Upper lobe of right lung (tissue), 1 donor: ENCODE measurements around the gene ARHGEF5. TPM values are rescaled to one million over a fixed set of nuclear protein-coding genes. Genes with fewer than 3 reads are reported as not detected.

Experiments
- ATAC-seq: fragments of 200-7000 bp; cut with Tn5 transposase; one replicate; pipeline ENCODE4 v1.9.1; 2020; ENCODE audit warnings: mild to moderate bottlenecking, moderate library complexity
- DNase-seq: peaks from one replicate; pipeline ENCODE4 v3.0.0-alpha.2; 2020
- H3K27ac ChIP-seq: fragments of 200-600 bp; one replicate; pipeline ENCODE4 v1.8.0; 2022
- H3K27me3 ChIP-seq: fragments of 200-600 bp; one replicate; pipeline ENCODE4 v1.8.0; 2022; ENCODE audit warnings: mild to moderate bottlenecking
- H3K36me3 ChIP-seq: fragments of 200-600 bp; one replicate; pipeline ENCODE4 v1.8.0; 2022
- H3K4me1 ChIP-seq: fragments of 200-600 bp; one replicate; pipeline ENCODE4 v1.8.0; 2022
- H3K4me3 ChIP-seq: fragments of 200-600 bp; one replicate; pipeline ENCODE4 v1.8.0; 2022; ENCODE audit warnings: mild to moderate bottlenecking
- H3K9me3 ChIP-seq: fragments of 200-600 bp; one replicate; pipeline ENCODE4 v1.8.0; 2022
- intact Hi-C: fragments of 100-400 bp; cut with DNase I; formaldehyde crosslinking; loops from one replicate; pipeline ENCODE4 v1.11.0; 2022
- total RNA-seq: library from RNA; stranded (reverse); fragmentation: NEBNext Ultra II Directional; extraction: Animal tissue kit (Norgen Biotek cat#: 25700); gene quantifications from one replicate; pipeline ENCODE4 v1.2.1, GENCODE V29; 2021
- TF ChIP-seq, protein P1 (sequence below): fragments of 200-600 bp; IDR thresholded peaks from one replicate; pipeline ENCODE4 v1.8.0; 2022; ENCODE audit warnings: antibody characterized with exemption
- donor health status: DM: no; HTN: yes; CAD: no; lungs with severe emphysema.

Gene ARHGEF5
- total RNA-seq, 1 donor from 2014 or later: 36.9 TPM

DNA sequence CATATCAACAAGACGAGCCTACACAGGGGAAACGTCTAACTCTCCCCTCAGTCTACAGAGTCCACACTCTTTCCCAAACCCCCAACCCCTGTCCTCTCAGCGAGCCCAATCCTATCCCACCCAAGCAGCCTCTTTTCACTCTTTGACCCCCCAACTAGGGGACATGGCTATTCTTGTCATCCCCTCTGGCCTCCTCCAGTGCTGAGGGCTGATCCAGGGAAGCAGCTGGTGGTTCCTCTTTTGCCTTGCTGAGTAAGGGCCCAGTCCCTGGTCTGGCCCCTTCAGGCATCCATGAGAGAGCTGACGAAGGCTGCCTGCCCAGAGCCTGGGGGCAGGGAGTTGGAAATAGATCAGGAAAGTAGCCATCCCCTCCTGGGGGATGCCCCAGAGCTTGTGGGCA lies 41.9 kb downstream of the ARHGEF5 start:
- TF ChIP-seq, protein P1, sequence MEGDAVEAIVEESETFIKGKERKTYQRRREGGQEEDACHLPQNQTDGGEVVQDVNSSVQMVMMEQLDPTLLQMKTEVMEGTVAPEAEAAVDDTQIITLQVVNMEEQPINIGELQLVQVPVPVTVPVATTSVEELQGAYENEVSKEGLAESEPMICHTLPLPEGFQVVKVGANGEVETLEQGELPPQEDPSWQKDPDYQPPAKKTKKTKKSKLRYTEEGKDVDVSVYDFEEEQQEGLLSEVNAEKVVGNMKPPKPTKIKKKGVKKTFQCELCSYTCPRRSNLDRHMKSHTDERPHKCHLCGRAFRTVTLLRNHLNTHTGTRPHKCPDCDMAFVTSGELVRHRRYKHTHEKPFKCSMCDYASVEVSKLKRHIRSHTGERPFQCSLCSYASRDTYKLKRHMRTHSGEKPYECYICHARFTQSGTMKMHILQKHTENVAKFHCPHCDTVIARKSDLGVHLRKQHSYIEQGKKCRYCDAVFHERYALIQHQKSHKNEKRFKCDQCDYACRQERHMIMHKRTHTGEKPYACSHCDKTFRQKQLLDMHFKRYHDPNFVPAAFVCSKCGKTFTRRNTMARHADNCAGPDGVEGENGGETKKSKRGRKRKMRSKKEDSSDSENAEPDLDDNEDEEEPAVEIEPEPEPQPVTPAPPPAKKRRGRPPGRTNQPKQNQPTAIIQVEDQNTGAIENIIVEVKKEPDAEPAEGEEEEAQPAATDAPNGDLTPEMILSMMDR: no peak
- Histone ChIP-seq H3K27me3 (no peaks in the 10 kb centered on the region), H3K4me1 (no peaks in the 10 kb centered on the region), H3K27ac (no peak overlapping the region), H3K9me3 (no peaks in the 10 kb centered on the region), H3K4me3 (no peak overlapping the region), H3K36me3 (no peaks in the 10 kb centered on the region)
- ATAC-seq (no peak), DNase-seq (no peak)
- intact Hi-C loops: no loop called here

- Histone ChIP-seq H3K4me3 (no peak overlapping the region), H3K27ac (no peak overlapping the region), H3K27me3 (no peaks in the 10 kb centered on the region), H3K4me1 (no peaks in the 10 kb centered on the region), H3K9me3 (no peaks in the 10 kb centered on the region), H3K36me3 (no peaks in the 10 kb centered on the region)
- ATAC-seq (no peak), DNase-seq (no peak)
- intact Hi-C loops: no loop called here
- TF ChIP-seq, protein P1: no peak
Measured at GRCh38 chr7:144398291-144398690, 43.1 kb downstream of the ARHGEF5 start.

GRCh38 chr7:144398911-144399310 lies 43.7 kb downstream of the ARHGEF5 start:
- intact Hi-C loops: no loop called here
- Histone ChIP-seq H3K36me3 (no peaks in the 10 kb centered on the region), H3K27me3 (no peaks in the 10 kb centered on the region), H3K4me1 (no peaks in the 10 kb centered on the region), H3K27ac (no peak overlapping the region), H3K4me3 (no peak overlapping the region), H3K9me3 (no peaks in the 10 kb centered on the region)
- TF ChIP-seq, protein P1: no peak
- ATAC-seq: no peak
- DNase-seq: no peak

GRCh38 chr7:144399946-144400345 lies 44.7 kb downstream of the ARHGEF5 start:
- TF ChIP-seq, protein P1: no peak
- DNase-seq: no peak
- H3K4me3 ChIP-seq: no peak overlapping the region
- H3K36me3 ChIP-seq: no peaks in the 10 kb centered on the region
- H3K27ac ChIP-seq: no peak overlapping the region
- no peaks in the 10 kb centered on the region for H3K4me1 ChIP-seq
- H3K27me3 ChIP-seq: no peaks in the 10 kb centered on the region
- no peak for ATAC-seq
- intact Hi-C loops: no loop called here
- H3K9me3 ChIP-seq: no peaks in the 10 kb centered on the region

GRCh38 chr7:144401490-144401889 lies 46.3 kb downstream of the ARHGEF5 start:
- TF ChIP-seq, protein P1: no peak
- Histone ChIP-seq H3K9me3 (no peaks in the 10 kb centered on the region), H3K27ac (no peak overlapping the region), H3K4me3 (no peak overlapping the region), H3K4me1 (no peaks in the 10 kb centered on the region), H3K27me3 (no peaks in the 10 kb centered on the region), H3K36me3 (no peaks in the 10 kb centered on the region)
- ATAC-seq: no peak
- no peak for DNase-seq
- intact Hi-C loops: no loop called here

GRCh38 chr7:144403102-144403501 lies 47.9 kb downstream of the ARHGEF5 start:
- no peaks in the 10 kb centered on the region for H3K36me3 ChIP-seq
- TF ChIP-seq, protein P1: no peak
- H3K4me3 ChIP-seq: no peak overlapping the region
- H3K4me1 ChIP-seq: no peaks in the 10 kb centered on the region
- no peaks in the 10 kb centered on the region for H3K27me3 ChIP-seq
- no peak for ATAC-seq
- no peak for DNase-seq
- intact Hi-C loops: no loop called here
- no peak overlapping the region for H3K27ac ChIP-seq
- no peaks in the 10 kb centered on the region for H3K9me3 ChIP-seq
